OCI-M2 (cell line): Measurements from ENCODE around the gene HJV.
A peak's percentile ranks its signal among the peaks of the same experiment; 100 is the strongest.
"Not testable (repeated sequence)": the region's sequence is repeated elsewhere in the genome, so short reads cannot be mapped to it uniquely, and the experiment has no call there.

Experiments
- DNase-seq: peaks from one replicate; lab custom pipeline; 2025; ENCODE audit not compliant: unreplicated experiment; lab: John Stamatoyannopoulos, UW

HJV gene

DNA sequence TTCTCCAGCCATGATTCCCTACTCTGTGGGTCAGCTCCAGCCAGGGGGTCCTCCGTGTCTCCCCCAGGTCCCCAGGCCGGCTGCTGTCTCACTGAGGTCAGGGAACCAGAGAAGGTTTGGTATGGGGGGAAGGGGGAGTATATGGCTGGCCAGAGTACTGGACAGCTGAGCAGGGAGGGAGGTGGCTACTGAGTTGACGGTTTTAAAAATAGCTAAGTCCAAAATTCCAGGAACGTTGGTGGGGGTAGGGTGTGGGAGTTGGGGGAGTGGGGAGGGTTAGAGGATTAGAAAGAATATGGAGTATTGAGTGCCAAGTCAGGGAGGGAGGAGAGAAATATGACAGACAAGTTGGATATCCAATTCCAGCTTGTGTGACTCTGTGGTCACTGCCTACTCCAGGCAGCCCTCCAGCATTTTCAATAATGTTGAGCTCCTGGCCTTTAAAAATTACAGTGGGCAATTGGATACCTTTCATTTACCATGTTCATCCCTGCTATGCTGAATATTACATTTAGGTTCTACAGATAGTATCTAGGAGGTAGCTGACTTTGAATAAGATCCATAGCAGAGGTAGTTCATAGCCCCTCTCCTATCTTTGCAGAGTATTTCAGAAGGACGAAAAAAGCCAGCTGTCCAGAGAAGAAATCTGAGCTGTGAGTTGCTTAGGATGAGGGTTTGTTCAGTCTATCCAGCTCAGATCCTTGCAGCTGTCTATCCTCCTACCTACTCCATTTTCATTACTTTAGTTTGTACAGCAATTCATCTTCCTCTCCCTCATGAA lies at the start of gene HJV:
HJV (minus strand) TSS at position 114 of the 781 bp plus-strand sequence. CDS start 1,504 bp downstream, outside the sequence.
- DNase-seq, result no peak

- not testable (repeated sequence) for DNase-seq
Observed at GRCh38 chr1:146059148-146059547, 37.6 kb upstream of the HJV start.

DNA sequence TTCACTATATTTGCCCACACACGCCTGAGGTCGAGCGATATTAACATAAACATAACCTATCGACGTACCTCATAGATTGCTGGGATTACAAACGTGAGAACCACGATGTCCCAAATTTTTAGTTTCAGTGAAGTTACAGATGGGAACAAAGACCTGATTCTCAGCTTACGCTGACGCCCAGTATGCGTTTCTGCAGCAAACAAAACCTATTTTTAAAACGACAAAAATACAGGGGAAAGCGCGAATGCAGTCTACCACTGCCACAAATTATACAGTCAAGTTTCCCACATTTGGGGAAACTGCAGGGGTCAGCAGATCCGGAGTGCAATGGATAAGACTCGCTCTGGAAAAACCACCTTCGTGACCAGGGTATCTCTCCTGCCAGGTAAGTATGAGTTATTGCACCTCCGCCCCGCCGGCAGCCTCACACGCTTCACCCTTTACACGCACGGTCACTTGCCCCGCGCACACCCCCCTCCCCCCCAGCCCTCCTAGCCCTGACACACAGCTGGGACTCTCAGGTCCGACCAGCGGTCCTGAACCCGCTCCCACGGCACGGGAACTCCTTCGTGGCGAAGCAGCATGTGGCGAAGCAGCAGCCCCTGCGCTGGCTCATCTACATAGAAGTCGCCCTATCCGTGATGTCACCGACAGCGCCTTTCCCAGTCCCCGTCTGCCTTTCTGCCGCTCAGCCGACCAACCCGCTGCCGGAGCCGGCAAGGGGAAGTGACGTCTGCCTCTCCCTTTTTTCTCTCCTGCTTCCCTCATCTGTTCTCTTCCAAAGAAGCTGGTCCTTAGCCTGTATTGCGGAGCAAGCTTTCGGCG lies 30.5 kb upstream of the HJV start:
- DNase-seq, result peak; percentile 53

DNA sequence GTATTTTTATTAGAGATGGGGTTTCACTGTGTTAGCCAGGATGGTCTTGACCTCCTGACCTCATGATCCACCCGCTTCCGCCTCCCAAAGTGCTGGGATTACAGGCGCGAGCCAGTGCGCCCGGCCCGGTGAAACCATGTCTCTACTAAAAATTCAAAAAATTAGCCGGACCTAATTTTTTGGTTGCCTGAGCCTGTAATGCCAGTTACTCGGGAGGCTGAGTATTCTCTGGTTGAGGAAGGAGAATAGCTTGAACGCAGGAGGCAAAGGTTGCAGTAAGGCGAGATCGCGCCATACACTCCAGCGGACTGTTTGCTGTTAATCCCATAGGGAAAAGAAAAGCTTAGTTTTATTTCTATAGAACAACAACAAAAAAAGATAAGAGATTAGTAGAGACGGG lies 29.9 kb upstream of the HJV start:
- DNase-seq, result no peak

- DNase-seq, result not testable (repeated sequence)
Observed at GRCh38 chr1:146050652-146050963, 29.1 kb upstream of the HJV start.

GRCh38 chr1:146049866-146050651 lies 28.5 kb upstream of the HJV start:
- not testable (repeated sequence) for DNase-seq

DNA sequence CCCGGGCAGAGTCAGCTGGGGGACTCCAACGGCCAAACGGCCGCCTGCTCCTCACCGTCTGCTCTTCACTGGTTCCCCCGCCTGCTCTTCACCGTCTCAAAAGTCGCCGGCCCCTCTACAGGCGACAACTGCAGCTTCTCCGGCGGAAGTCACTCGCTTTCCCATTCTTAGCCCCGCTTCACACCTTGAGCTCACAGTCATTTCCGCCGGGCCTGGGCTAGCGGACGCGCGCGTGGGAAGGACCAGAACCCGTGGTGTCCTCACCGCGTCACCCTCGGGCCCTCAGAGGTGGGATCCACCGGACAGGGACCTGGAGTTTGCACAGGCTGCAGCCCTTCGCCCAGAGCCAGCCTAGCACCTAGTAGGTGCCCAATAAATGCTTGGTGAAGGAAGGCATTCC lies 27.9 kb upstream of the HJV start:
- DNase-seq, result no peak

DNA sequence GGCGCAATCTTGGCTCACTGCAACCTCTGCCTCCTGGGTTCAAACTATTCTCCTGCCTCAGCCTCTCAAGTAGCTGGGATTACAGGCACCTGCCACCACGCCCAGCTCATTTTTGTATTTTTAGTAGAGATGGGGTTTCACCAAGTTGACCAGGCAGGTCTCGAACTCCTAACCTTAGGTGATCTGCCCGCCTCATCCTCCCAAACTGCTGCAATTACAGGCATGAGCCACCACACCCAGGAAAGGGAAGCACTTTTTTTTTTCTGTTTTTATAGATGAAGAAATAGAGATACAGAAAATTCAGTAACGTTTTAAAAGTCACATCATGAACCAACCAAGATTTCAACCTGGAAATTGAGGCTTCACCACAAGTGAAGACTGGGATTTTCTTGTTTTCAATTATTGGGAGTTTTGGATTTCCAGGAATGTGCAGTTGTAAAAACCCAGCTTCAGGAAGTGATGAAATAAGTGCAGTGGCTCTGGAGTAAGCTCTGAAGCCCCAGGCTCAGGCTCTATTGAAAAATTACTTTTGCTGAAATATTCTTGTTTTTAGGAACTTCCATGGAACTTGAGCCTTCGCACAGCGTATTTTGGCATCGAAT lies 27.1 kb upstream of the HJV start:
- not testable (repeated sequence) for DNase-seq

DNA sequence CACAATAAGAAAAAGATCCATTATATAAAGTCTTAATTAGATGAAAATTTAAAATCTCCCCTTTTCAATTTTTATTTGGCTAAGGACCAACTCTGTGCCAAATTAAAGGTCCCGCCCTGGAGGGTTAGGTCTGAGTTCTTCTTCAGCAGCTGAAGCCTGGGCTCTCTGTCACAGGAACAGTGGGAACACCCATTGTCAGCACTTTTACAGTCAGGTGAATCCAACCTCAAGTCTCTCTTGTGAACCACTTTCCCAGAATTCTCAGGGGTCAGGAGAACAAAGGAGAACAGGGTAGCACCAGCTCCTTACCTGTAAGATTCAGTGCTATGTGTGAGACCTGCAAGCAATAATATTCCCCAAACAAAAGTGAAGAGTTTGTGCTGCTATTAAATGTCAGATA lies 25.1 kb upstream of the HJV start:
- no peak for DNase-seq

DNA sequence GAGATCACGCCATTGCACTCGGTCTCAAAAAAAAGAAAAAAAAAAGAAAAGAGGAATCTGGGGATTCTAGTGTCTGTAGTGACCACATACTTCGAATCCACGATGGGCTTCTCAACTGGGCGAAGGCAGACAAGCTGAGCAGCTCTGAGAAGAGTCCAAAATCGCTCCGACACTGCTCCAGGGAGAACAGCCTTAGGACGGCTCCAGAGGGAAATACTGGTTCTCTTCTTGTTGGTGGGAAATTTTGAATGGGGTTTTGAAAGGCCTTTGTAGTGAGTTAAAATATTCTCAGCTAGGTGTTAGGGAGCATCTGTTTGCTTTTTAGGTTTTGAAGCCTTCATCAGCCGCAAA lies 18.3 kb upstream of the HJV start:
- no peak for DNase-seq

GRCh38 chr1:146036965-146037646 lies 15.6 kb upstream of the HJV start:
- DNase-seq, result peak; percentile 87

DNA sequence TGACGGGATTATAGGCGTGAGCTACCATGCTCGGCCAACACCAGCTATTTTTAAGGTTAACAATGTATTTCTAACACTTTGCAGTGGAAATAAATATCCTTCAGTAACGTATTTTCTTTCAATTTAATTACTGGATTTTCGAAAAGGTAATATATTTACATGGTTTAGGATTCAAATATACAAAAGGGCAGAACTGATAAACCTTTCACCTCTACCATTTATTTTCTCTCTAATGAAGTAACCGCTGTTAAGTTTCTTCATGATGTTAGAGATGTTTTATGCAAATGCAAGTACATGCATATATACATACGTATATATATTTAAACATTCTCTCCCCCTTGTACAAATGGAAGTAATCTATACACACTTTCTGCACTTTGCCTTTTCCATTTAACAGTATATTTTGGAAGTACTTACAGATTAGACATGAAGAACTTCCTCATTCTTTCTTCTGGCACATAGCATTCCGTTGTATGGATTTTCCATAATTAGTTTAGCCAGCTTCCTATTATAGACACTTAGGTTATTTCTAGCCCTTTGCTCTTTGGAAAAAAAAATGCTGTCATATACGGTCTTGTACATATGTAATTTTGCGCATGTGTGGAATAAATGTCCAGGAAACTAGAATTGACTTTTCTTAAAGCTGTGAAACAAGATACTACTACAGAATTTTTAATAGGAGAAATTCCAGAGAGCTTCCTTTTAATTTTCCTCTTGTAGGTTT lies 14.9 kb upstream of the HJV start:
- peak; percentile 69 for DNase-seq

DNA sequence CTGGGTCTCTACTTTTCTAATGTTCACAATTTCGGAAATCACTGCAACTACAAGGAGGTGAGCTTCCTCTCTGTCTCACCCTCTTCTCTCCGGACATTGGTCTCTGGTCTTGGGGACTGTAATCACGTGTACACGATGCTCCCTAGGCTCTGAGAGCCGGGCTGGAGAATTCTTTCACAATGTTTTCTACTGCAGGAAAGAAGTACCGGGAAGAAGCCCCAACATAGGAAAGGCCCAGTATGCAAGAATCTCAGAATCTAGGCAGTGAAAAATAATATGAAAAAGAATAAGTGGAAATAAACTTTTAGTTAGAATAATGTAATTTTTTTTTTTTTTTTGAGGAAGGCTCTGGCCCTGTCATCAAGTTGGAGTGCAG lies 13.5 kb upstream of the HJV start:
- no peak for DNase-seq

GRCh38 chr1:146032631-146033219 lies 11.2 kb upstream of the HJV start:
- no peak for DNase-seq

- no peak for DNase-seq
Observed at GRCh38 chr1:146031476-146031875, 9.9 kb upstream of the HJV start.

GRCh38 chr1:146029117-146029516 lies 7.6 kb upstream of the HJV start:
- no peak for DNase-seq

DNA sequence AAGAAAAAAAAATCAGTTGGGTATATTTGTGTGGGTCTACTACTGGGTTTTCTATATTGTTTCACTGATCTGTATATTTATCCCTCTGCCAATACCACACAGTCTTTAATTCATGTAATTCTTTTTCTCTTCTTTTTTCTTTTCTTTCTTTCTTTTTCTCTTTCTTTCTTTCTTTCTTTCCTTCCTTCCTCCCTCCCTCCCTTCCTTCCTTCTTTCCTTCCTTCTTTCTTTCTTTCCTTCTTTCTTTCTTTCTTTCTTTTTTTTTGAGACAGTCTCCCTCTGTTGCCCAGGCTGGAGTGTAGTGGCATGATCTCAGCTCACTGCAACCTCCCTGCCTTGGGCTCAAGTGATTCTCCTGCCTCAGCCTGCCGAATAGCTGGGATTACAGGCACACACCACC lies 5.1 kb upstream of the HJV start:
- not testable (repeated sequence) for DNase-seq

DNA sequence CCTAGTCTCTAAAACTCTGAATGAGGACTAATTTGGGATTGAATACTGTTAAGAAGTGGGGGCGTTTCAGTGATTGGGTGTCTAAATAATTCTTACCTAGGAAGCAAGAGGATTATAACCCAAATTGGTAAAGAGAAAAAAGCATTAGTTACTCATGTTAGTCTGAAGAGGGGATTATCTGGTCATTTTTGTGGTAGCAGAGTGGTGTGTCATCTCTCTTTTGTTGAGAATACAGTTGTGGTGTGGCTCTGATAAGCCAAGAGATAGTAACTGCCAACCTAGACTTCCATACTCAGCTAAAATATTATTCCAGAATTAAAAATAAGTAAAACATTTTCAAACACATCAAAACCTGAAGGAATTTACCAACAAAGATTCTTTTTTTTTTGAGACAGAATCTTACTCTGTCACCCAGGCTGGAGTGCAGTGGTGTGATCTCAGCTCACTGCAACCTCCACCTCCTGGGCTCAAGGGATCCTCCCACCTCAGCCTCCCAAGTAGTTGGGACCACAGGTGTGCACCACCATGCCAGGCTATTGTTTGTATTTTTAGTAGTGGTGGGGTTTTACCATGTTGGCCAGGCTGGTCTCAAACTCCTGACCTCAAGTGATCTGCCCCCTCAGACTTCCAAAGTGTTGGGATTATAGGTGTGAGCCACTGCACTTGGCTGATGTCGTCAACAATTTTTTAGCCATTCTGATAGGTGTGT lies 4.4 kb upstream of the HJV start:
- not testable (repeated sequence) for DNase-seq
